WI38 (cell line): ENCODE measurements around the gene TIGAR.

Experiments used
- H3K4me3 ChIP-seq: 2 replicates; pipeline ENCODE4 v1.5.1; 2011; ENCODE audit warnings: low read depth, mild to moderate bottlenecking, control low read depth, low read length
- TF ChIP-seq, protein P1 (sequence below): IDR thresholded peaks from 2 replicates; pipeline ENCODE4 v1.5.1; 2012; ENCODE audit warnings: low read depth, mild to moderate bottlenecking, control low read depth, low read length

Gene TIGAR

DNA sequence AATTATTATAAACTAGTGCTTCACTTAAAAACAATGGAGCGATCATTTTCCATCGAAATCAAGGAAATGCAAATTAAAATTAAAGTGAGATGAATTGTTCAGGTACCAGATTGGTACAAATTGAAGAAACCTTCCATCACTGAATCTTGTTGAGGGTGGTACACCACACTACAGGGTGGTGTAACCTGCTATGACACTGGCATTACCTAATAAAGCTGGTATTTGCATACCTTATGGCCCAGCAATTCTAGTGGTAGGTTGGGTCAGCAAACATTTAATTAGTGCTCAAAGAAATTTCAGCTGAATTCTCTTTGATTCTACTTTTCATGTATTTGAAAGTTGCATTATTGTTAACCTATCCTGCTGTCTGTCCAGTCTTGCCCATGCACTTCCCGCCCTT, 9.2 kb downstream of the TIGAR start:
- H3K4me3 ChIP-seq = no peak overlapping the region
- TF ChIP-seq, protein P1, sequence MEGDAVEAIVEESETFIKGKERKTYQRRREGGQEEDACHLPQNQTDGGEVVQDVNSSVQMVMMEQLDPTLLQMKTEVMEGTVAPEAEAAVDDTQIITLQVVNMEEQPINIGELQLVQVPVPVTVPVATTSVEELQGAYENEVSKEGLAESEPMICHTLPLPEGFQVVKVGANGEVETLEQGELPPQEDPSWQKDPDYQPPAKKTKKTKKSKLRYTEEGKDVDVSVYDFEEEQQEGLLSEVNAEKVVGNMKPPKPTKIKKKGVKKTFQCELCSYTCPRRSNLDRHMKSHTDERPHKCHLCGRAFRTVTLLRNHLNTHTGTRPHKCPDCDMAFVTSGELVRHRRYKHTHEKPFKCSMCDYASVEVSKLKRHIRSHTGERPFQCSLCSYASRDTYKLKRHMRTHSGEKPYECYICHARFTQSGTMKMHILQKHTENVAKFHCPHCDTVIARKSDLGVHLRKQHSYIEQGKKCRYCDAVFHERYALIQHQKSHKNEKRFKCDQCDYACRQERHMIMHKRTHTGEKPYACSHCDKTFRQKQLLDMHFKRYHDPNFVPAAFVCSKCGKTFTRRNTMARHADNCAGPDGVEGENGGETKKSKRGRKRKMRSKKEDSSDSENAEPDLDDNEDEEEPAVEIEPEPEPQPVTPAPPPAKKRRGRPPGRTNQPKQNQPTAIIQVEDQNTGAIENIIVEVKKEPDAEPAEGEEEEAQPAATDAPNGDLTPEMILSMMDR = no peak

GRCh38 chr12:4331221-4331620, 10.2 kb downstream of the TIGAR start:
- H3K4me3 ChIP-seq = no peak overlapping the region
- TF ChIP-seq, protein P1 = no peak

GRCh38 chr12:4331842-4332241, 10.8 kb downstream of the TIGAR start:
- TF ChIP-seq, protein P1 = no peak
- H3K4me3 ChIP-seq = no peak overlapping the region

DNA sequence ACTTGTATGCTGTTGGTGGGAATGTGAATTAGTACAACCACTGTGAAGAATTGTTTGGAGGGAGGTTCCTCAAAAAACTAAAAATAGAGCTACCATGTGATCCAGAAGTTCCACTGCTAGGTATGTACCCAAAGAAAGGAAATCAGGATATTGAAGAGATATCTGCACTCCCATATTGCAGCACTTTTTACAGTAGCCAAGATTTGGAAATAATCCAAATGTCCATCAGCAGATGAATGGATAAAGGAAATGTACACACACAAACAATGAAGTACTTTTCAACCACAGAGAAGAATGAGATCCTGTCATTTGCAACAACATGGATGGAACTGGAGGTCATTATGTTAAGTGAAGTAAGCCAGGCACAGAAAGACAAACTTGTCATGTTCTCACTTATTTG, 25.9 kb downstream of the TIGAR start:
- TF ChIP-seq, protein P1 = no peak
- H3K4me3 ChIP-seq = no peak overlapping the region

DNA sequence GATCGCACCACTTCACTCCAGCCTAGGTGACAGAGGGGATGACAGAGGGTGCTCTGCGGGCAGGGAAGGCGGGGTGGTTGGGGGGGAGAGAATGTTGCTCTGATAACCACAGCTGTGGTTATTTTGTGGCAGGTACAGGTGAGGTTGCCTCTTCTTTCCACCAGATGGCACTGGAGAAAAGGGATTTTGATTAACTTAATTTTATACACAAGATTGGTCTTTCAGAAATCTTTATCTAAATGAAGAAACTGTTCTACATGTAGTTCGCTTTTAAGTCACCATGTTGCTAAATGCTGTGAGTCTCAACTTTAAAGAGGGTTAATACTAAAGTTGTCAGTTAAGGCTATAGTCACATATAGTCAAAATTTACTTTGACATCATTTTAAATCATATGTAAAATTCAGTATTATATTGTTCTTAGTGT, 32.8 kb downstream of the TIGAR start:
- H3K4me3 ChIP-seq = no peak overlapping the region
- TF ChIP-seq, protein P1 = no peak

DNA sequence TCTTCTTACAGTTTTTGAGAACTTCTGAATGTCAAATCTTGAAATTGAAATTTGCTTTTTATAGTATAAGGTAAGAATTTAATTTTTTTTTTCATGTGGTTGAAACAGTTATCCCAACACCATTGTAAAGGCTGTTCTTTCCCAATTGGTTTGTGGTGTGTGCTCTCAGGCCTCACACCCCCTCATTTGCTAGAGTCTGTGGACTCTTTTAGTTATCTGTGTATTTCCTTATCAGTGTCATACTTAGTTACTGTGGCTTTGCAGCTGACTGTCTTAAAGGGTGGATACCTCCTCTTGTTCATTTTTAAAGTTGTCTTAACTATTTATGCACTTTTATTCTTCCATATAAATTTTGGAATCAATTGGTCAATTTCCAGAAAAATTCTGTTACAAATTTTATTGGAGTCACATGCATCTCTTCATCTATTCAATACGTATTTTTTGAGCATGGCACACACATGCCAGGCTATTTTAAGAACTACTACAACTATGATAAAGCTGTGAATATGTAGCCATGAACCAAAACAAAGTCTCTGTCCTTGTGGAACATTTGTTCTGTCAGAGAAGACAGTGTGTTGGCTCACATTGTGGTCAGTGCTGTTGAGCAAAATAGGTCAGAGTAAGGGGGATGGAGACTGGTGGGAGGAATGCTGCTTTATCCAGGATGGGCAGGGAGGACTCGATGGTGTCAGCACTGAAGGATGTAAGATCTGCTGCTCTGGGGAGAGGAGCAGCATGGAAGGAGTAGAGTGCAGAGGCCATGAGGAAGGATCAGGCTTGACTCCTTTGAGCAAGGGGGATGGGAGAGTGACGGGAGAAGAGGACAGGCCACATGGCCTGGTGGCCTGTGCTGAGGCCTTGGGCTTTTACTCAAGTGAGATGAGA, 34.4 kb downstream of the TIGAR start:
- no peak overlapping the region for H3K4me3 ChIP-seq
- TF ChIP-seq, protein P1 = no peak

DNA sequence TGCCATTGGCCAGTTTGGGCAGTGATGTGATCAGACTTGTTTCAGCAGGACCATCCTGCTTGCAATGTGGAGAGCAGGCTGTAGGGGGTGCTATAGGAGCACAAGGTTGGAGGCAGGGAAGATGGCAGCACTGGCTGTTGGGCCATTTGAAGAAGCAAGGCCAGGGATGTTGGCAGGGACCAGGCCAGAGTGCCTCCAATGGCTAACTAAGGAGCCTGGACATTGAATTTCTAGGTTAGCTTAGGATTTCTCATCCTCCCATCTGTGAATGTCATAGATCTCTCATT, 35.0 kb downstream of the TIGAR start:
- no peak overlapping the region for H3K4me3 ChIP-seq

More for the DNA sequence above, 35.0 kb downstream of the TIGAR start:
- TF ChIP-seq, protein P1 = peak; percentile 52
